HG02943 (cell line): ENCODE data around the gene TEX261.

Experiments used
- ATAC-seq: cut with Tn5 transposase; IDR thresholded peaks from one replicate; pipeline ENCODE4 v1.9.1; 2021; ENCODE audit warnings: mild to moderate bottlenecking, low read depth, moderate library complexity; ENCODE audit not compliant: unreplicated experiment

TEX261 gene

DNA sequence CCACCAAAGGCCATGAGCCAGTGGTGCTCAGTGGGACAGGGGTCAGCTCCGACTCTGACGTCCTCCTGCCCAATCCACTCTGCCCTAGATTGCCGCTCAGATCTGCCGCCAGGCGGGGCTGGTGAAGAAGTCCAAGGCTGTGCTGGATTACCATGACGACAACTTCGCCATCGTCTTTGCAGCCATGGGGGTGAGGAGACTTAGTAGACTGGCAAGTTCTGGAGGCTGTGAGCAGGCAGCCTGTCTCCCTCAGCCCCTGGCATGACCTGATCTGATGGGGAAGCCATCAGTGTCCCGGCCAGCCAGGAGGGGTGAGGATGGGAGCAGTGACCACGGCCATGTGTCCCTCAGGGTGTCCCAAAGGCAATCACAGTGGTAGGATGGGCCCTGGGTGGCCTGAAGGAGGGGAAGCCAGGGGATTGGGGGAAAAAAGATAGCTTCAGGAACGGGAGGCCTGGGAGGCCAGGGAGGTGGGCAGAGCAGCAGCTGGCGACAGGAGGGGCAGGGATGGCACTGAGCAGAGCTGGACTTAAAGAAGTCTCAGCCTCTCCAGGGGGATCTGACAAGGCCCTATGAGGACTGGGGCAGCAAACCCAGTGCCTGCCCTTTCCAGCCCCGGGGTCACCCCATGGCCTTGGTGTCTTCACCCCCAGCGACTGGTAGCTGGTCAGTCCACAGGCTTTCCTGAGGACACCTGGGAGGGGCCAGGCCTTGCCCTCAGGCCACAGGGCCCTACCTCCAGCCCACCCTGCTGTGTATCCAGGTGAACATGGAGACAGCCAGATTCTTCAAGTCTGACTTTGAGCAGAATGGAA is 33.6 kb downstream of the TEX261 start:
- ATAC-seq, result no peak

DNA sequence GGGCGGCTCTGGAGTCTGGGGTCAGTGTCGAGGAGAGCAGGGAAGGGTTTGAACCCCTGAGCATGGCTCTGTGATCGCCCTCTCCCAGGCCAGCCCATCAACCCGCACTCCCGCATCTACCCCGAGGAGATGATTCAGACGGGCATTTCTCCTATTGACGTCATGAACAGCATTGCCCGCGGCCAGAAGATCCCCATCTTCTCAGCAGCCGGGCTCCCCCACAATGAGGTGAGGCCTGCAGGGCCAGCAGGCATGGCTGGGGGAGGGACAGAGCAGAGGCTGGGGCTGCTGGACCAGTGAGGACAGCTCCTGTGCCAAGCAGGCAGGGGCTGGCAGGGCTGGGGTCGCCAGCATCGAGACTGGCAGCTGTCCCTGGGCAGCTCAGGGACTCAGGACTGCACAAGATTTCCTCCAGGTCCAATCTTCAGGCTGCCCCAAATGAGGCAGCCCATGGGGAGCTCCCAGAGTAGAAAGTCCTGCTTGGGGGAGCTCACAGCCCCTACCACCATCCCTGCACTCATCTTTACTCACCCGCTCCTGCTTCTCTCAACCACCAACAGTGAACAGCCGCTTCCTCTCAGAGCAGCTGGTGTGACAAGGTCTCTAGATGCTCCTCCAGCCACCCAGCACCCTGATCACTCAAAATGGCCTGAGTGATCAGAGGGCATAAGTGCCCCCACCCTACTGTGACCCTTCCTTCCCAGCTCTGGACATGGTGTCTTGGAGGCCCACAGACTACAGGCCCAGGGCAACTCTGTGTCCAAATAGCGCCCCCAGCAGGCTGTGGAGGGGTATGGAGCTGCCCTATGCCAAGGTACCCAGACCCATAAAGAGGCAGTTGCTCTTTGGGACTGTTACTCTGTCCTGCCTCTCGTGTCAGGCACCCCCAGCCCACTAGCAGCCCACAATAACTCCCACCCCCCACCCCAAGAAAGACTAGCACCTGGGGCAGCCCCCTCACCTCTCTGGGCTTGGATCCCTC is 34.5 kb downstream of the TEX261 start:
- no peak for ATAC-seq

DNA sequence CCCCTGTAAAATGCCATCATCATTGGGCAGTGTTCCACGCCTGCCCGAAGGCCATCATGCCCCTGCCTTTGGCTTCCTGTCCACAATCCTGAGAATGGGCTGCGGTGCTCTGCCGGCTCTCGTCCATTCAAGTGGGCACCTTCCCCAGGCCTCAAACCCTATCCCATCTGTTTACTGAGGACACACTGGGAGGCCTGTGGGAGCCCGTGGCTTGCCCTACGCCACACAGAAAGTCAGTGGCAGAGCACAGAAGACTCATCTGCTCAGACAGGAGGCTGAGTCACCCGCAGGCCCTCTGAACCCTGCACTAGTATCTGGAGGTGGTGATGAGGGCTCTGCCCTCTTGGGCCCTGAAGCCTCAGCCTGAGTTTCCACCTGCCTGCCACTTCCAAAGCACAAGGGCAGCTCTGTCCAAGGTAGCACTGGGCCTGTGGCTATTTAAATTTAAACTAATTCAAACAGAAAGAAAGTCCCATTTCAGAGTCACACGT is 35.4 kb downstream of the TEX261 start:
- no peak for ATAC-seq

DNA sequence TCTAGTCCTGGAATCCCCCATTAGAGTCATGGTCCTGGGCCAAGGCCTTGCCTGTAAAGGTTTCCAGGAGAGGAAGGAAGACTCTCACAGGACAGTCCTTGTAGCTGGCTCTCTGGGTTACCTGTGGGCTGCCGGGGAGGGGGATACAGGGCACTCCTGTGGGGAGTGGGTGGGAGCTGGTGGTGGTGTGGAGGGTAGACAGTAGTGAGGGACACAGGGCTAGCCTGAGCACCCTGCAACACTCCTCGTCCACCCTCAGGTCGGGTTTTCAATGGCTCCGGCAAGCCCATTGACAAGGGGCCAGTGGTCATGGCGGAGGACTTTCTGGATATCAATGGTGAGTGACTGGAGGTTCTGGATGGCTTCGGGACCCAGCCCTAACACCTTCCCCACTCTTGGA is 35.9 kb downstream of the TEX261 start:
- no peak for ATAC-seq

DNA sequence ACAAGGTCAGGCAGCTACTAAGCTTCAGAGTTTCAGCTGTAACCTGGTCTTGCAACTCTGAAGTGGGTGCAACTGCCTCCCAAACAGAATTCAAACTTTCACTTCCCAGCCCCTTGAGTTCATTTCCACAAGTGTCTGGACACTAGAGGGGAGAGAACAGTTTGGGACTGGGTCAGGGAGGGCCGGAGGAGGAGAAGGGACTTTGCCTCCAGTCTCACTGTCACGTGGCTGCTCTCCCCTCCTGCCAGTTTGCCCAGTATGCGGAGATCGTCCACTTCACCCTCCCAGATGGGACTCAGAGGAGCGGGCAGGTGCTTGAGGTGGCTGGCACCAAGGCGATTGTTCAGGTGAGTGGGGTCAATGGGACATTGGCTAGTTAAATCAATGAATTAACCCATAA is 36.9 kb downstream of the TEX261 start:
- ATAC-seq, result no peak

DNA sequence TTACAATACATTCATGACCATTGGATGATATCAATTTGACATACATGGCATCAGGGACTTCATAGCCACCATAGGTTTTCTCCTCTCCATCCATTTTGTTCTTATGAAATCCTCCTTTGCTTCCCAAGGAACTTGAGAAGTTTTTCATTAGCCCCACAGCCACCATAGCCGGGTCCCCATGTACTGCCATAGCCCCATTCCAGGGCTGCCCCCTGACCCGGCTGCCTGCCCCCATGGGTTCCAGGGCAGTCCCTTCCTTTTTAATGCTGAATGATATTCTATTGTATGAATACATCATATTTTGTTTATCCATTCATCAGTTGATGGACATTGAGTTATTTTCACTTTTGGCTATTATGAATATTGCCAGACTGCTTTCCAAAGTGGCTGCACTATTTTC is 38.5 kb downstream of the TEX261 start:
- no peak for ATAC-seq

DNA sequence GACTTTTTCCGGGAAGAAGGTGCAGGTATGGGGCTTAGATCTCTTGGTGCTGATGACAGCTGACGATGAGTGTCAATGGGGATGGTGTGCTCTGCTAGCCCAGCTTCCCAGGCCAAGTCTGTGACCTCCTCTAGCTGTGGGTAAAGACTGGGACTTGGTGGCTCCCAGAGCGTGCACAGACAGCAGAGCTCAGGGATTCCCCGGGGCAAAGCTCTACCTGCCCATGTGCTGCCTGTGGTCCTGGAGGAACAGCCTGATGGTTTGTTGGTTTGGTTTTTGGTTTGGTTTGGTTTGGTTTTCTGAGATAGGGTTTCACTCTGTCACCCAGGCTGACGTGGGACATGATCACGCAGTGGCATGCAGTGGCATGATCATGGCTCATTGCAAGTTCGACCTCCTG is 39.8 kb downstream of the TEX261 start:
- no peak for ATAC-seq

DNA sequence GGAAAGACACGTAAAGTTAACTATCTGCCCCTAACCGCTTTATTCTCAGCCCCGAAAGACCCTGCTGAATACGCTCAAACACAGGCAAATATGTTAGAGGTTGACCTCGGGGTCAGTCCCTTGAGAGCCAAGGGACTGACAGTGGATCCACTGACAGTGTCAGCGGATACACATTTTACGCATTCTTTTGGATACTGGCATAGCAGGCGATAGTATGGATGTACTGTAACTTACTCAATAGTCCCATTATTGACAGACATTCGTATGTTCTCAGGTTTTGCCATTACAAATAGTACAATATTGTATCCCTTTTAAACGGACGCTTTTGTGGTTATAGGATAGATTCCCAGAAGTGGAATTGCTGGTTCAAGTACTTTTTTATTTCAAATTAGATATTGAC is 45.6 kb downstream of the TEX261 start:
- no peak for ATAC-seq

DNA sequence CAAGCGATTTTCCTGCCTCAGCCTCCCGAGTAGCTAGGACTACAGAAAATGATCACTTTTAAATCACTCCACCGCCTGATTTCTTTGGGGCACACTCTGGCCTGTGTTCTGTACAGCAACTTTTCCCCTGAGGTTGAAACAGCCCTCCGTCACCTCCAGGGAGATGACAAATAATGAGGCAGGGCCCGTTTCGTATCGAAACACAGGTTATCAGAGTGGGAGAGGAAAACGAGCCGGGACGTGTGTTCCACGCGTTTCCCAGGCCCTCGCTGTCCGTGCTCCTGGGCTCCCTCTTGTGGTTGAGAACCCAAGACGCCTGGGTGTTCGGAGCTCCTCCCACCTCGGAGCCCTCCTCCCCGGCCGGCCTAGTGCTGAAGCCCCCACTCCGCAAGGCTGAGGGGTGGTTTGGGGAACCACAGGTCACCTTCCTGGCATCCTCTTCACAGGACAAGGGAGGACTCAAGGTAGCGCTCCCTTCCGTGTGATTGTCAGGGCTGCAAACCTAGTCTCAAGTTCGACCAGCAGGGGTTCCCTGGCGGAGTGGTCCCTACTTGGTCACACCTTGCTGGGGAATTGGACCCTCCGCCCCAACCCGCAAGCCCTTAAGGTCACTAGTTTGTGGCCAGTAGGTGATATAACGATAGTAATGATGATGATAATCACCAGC is 46.2 kb downstream of the TEX261 start:
- ATAC-seq, result peak; percentile 68

DNA sequence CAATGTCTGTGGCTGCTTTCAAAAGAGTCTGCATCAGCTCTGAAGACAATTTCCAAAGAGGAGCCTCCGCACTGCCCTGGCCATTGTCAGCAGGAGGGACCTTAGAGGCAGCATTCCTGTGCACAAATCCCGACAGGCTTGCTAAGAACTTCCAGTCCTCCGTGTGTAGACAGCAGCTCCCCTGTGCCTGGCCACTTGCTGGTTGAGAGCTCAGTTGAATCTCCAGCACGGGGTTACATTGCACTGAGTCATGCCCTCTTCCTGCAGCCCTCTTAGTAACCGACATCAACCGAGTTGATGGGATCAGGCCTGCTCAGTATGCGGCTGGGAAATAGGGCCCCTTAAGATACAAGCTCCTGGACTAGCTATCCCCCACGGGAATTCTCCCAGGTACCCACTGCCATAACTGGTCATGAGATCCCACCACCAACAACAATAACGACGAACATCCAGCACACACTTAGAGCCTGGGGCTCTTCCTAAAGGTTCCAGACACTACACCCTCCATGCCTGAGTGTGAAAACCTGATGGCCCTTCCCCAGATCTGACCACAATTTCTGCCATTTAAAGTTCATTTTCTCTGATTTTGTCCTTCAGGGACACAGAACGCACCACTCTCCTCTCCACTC is 47.0 kb downstream of the TEX261 start:
- no peak for ATAC-seq

DNA sequence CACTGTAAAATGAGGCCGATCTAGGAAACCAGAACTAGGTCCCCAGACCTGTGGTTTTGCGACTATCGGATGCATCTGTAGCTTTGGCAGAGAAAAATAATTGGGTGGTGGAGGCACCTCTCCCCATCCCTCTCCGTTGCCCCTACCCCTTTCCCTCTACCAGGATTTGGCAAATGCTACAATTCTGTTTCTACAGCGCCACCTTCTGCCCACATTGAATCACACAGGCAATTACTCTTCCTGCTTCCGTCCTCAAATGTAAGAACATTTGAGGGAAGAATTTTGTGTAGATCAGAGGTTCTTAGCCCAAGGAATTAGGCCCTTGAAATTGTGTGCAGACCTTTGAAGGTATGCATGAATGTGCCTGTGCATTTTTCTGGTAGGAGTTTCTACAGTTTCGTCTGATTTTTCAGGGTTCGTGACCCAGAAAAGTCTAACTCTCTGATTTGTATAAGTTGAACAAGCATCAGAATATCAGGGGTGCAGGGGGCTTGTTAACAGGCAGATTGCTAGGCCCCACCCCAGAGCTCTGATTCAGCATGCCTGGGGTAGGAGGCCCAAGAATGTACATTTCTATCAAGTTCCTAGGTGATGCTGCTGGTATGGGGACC is 47.7 kb downstream of the TEX261 start:
- no peak for ATAC-seq

DNA sequence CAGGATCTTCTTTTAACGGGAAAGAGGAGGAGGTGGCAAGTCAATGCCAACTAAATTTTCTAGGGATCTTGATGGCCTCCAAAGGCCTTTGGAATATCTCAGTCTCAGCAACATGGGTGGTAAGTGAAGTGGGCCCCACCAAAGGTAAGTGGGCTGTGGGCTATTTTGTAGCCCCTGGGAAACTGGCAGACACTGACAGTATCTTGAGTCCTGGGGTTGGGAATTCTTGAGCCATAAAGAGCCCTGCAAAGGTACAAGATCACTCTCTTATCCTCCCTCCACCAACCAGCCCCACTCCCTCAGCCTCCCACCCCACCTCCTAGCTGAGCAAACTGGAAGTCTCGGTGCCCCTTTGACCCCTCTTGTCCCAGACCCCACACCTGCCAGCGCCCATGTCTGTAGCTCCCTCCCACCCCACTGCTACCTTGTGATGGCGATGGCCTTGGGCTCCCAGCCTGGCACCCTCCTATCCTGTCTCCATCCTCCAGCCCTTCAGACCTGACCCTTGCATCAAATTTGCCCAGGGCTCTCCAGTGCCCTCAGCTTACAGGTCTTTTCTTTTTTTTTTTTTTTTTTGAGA is 50.5 kb downstream of the TEX261 start:
- no peak for ATAC-seq

DNA sequence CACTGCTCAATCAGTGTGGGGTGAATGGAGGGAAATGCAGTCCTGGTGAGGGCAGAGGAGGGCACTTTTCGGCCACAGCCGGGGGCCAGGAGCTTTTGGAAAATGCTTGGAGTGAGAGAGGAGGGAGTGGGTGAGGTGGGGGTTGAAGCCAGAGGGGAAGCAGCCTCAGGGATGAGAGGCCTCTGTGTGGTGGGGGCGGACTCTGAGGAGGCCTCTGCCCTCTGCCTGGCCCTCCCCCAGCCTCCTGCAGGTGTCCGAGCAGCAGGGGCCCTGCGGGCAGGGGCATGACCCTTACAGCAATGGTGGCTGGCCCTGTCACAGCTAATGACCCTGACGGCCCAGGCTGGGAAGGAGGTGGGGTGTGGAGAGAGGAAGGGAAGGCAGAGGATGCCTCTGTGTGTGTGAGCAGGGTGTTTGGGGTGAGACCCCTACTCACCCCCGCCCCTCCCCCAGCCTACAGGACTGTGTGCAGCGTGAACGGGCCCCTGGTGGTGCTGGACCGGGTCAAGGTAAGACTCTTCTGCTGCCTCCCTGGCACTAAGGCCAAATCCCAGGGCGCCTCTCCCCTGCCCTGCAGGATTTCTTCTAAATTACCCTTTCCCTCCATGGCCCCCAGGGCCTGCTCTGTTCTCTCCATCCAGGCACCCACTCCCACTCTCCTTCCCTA is 51.3 kb downstream of the TEX261 start:
- ATAC-seq, result no peak

DNA sequence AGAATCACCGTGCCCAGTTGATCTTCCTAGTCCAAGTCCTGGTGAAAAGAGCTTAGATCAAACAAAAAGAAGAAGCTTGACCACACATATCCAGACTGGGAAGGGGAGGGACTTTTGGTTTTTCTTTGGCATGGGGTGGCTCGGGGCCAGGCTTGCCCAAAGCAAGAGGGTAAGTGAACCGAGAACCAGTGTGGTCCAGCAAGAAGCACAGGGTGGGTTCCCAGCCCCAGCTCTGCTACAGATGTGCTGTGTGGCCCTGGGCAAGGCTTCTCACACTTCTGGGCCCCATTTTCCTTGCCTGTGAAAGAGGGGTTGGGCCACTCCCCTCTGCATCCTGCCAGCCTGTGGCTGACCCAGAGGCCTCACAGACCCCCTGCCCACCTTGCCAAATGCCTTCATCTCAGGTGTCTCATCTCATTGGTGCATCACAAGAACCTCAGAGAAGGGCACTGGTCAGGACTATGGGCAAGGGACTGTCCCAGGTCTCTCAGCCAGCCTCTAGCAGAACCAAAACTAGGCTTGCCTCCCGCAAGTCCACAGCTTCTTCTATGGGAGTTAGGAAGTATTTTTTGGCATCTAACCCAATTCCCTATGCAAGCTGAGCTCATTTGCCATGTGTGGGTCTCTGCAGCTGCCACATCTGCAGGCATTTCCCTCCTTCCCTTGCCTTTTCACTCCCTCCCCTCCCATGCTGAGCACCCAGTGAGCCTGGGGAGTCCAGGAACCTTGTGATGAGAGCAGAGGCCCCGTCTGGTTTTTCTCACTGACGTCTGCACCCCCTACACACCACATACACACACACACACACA is 52.1 kb downstream of the TEX261 start:
- ATAC-seq, result no peak

DNA sequence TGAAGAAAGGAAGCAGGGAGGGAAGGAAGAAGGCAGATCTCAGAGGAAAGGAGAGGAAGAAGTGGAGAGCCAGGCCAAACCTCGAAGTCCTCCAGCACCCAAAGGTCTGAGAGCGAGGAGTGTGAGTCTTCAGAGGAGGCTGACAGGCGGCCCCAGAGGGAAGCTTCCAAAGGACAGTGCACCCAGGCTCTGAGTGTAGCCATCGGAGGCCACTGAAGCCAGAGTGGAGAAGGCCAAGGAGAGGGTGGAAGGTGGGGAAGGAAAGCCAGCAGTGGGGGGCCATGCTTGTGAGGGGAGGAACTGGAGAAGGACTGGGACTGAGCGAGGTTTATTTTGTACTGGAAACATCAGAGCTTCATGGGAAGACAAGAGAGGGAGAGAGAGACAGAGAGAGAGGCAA is 53.0 kb downstream of the TEX261 start:
- ATAC-seq, result no peak

DNA sequence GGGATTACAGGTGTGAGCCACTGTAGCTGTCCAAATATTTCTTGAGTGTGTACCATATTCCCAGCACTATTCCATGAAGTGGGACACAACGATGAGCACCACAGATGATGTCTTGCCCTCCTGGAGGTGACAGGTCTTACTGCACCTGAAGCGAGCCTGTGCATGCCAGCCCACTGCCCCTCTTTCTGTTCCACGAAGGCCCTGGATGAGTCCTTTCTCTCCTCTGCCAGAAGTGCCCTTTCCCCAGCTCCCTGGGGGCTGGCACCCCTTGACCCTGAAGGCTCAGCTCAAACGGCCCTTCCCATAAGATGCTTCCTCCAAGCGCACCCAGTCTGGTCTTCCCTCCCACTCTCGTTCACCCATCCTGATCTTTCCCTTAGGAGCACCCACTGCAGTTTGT is 53.5 kb downstream of the TEX261 start:
- ATAC-seq, result no peak

DNA sequence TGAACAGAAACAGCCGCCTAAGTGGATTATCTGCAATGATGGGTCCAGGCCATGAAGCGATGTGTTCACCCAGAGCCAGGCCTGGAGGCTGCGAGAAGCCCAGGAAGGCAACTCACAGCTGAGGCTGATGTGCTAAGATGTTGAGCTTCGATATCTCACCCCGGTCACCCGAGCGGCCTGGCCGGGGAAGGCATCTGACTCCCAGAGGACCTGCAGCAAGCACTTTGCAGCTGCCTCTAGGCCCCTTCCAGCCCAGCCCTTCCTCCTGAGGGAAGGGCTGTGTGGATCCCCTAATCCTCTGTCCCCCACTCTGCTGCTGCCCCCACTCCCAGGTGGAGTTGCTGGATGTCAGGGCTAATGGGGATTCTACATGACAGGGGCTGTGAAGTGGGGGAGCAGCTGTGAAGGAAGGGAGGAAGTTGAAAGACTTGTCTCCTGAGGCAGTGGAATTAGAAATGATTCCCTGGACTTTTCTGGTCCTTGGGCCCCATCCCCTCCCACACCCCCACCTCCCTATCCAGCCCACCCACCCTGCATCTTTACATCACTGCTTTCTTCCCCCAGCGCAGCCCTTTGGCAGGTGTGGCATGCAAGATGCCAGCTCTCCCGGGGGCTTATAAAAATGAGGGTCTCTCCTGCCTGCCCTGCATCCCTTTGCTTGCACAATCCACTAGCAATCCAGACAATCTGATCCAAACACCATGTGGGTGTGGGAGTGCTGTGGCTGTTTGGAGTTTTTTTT is 54.7 kb downstream of the TEX261 start:
- no peak for ATAC-seq
